HCT116 (cell line): ENCODE results near the gene PXYLP1. TPM values are rescaled to one million over a fixed set of nuclear protein-coding genes. Genes with fewer than 3 reads are reported as not detected.

Experiments
- ATAC-seq: fragments of 200-7000 bp; cut with Tn5 transposase; 2 replicates; pipeline ENCODE4 v1.9.1; 2020; ENCODE audit warnings: mild to moderate bottlenecking, moderate library complexity
- BruUV-seq: library from RNA; stranded (reverse); fragments of 400-500 nt; replicated peaks from 2 replicates; lab custom pipeline; 2021; lab: Mats Ljungman, UMichigan
- CTCF ChIA-PET: fragments of 300-600 bp; sonication (Branson Sonifier 250); formaldehyde crosslinking; loops from one replicate; lab custom pipeline; 2021; ENCODE audit warnings: antibody characterized with exemption; lab: Charles Lee
- POLR2A ChIA-PET: fragments of 300-600, 350-600 bp; sonication (Branson Sonifier 250); formaldehyde crosslinking; loops from one replicate; lab custom pipeline; 2021; ENCODE audit warnings: antibody characterized with exemption; lab: Charles Lee
- RAD21 ChIA-PET, 2 experiments: fragments of 300-600 bp; sonication (Branson Sonifier 250); formaldehyde crosslinking; loops; one replicate each; lab custom pipeline; 2023; ENCODE audit warnings: low total read pairs in 2 of 2; ENCODE audit not compliant: uncharacterized antibody in 2 of 2, unreplicated experiment in 2 of 2, low non-redundant PET in 1 of 2; lab: Charles Lee
- DNase-seq: peaks from one replicate; pipeline ENCODE4 v3.0.0-alpha.2; 2010; ENCODE audit warnings: low read depth, low spot score
- H2AFZ ChIP-seq: fragments of 200-600 bp; shearing (Covaris generic), sonication (generic); 2 replicates; pipeline ENCODE4 v1.6.1; 2017; ENCODE audit warnings: low read depth, mixed run types, mixed read lengths, antibody characterized with exemption, low read length; ENCODE audit not compliant: poor library complexity, severe bottlenecking
- H3K27ac ChIP-seq: 2 replicates; pipeline ENCODE4 v1.5.1; 2012; ENCODE audit warnings: low read depth, low read length
- H3K27me3 ChIP-seq: fragments of 200-600 bp; sonication (generic); 2 replicates; pipeline ENCODE4 v1.6.1; 2016; ENCODE audit warnings: mixed run types, low read length, mixed read lengths; ENCODE audit not compliant: insufficient read depth
- H3K36me3 ChIP-seq, 2 experiments: fragments of 200-500 bp in 1 of 2; fragments of 200-600 bp in 1 of 2; sonication (Bioruptor generic) in 1 of 2; sonication (generic) in 1 of 2; 2 replicates each; pipeline versions ENCODE4 v1.5.1 to v1.6.1; 2014 to 2016; ENCODE audit warnings: low read length in 2 of 2, inconsistent platforms in 1 of 2, mixed read lengths in 1 of 2, mixed run types in 1 of 2; ENCODE audit not compliant: insufficient read depth in 2 of 2, control insufficient read depth in 1 of 2
- H3K4me1 ChIP-seq, 2 experiments: fragments of 200-600 bp in 1 of 2; sonication (generic) in 1 of 2; 2 replicates each; pipeline versions ENCODE4 v1.5.1 to v1.6.1; 2012 to 2017; ENCODE audit warnings: low read length in 2 of 2, inconsistent platforms in 1 of 2, mild to moderate bottlenecking in 1 of 2, mixed read lengths in 1 of 2, mixed run types in 1 of 2, moderate library complexity in 1 of 2; ENCODE audit not compliant: insufficient read depth in 2 of 2, control insufficient read depth in 1 of 2
- H3K4me2 ChIP-seq: fragments of 200-600 bp; sonication (generic); 2 replicates; pipeline ENCODE4 v1.6.1; 2017; ENCODE audit warnings: mixed run types, low read length, mixed read lengths
- H3K4me3 ChIP-seq, 2 experiments: fragments of 200-600 bp in 1 of 2; sonication (generic) in 1 of 2; replicated peaks in 1 of 2; 2 replicates each; pipeline ENCODE4 v1.5.1; 2011 to 2016; ENCODE audit warnings: low read length in 2 of 2, control low read depth in 1 of 2, low read depth in 1 of 2, mild to moderate bottlenecking in 1 of 2, mixed read lengths in 1 of 2, mixed run types in 1 of 2
- H3K79me2 ChIP-seq: fragments of 200-600 bp; sonication (generic); 2 replicates; pipeline ENCODE4 v1.6.1; 2017; ENCODE audit warnings: mild to moderate bottlenecking, mixed run types, low read length, moderate library complexity, mixed read lengths; ENCODE audit not compliant: insufficient read depth
- H3K9ac ChIP-seq: fragments of 200-600 bp; sonication (generic); 2 replicates; pipeline ENCODE4 v1.6.1; 2016; ENCODE audit warnings: low read length, mixed read lengths
- H3K9me2 ChIP-seq: fragments of 200-600 bp; sonication (generic), shearing (Covaris generic); 2 replicates; pipeline ENCODE4 v1.6.1; 2017; ENCODE audit warnings: mixed run types, mild to moderate bottlenecking, moderate library complexity; ENCODE audit not compliant: insufficient read depth
- H3K9me3 ChIP-seq, 2 experiments: fragments of 200-500 bp in 1 of 2; fragments of 200-600 bp in 1 of 2; sonication (Bioruptor generic) in 1 of 2; sonication (generic) in 1 of 2; 2 replicates each; pipeline ENCODE4 v1.6.1; 2014 to 2017; ENCODE audit warnings: low read length in 2 of 2, mixed read lengths in 2 of 2, inconsistent platforms in 1 of 2, low read depth in 1 of 2, mild to moderate bottlenecking in 1 of 2, mixed run types in 1 of 2, moderate library complexity in 1 of 2; ENCODE audit not compliant: control insufficient read depth in 1 of 2, insufficient read depth in 1 of 2
- H4K20me1 ChIP-seq: fragments of 200-600 bp; sonication (generic), shearing (Covaris generic); 2 replicates; pipeline ENCODE4 v1.6.1; 2017; ENCODE audit warnings: mixed run types, mild to moderate bottlenecking, moderate library complexity; ENCODE audit not compliant: insufficient read depth
- CEBPB ChIP-seq: IDR thresholded peaks from 2 replicates; pipeline ENCODE4 v1.6.1; 2012; ENCODE audit warnings: low read depth
- EGR1 ChIP-seq: IDR thresholded peaks from 2 replicates; pipeline ENCODE4 v1.6.1; 2012; ENCODE audit warnings: low read depth
- ELF1 ChIP-seq: IDR thresholded peaks from 2 replicates; pipeline ENCODE4 v1.6.1; 2012; ENCODE audit warnings: low read depth, borderline replicate concordance
- EZH2phosphoT487 ChIP-seq: fragments of 200-600 bp; IDR thresholded peaks from 2 replicates; pipeline ENCODE4 v1.6.1; 2018; ENCODE audit warnings: antibody characterized with exemption, borderline replicate concordance
- JUND ChIP-seq: IDR thresholded peaks from 2 replicates; pipeline ENCODE4 v1.6.1; 2012
- POLR2AphosphoS5 ChIP-seq: IDR thresholded peaks from 2 replicates; pipeline ENCODE4 v1.6.1; 2011; ENCODE audit warnings: mild to moderate bottlenecking, low read depth, low read length, moderate library complexity
- RAD21 ChIP-seq: IDR thresholded peaks from 2 replicates; pipeline ENCODE4 v1.6.1; 2012; ENCODE audit warnings: low read depth, mild to moderate bottlenecking
- SIN3A ChIP-seq: IDR thresholded peaks from 2 replicates; pipeline ENCODE4 v1.6.1; 2012; ENCODE audit warnings: low read depth
- TCF7L2 ChIP-seq: IDR thresholded peaks from 2 replicates; pipeline ENCODE4 v1.7.0; 2011; ENCODE audit warnings: borderline replicate concordance, inconsistent platforms; ENCODE audit not compliant: insufficient read depth, insufficient read length; ENCODE audit errors: extremely low read depth
- YY1 ChIP-seq: IDR thresholded peaks from 2 replicates; pipeline ENCODE4 v1.6.1; 2011; ENCODE audit warnings: low read length, low read depth, moderate library complexity, mild to moderate bottlenecking; ENCODE audit not compliant: insufficient replicate concordance; ENCODE audit errors: extremely low read depth
- intact Hi-C: fragments of 100-400 bp; cut with micrococcal nuclease; formaldehyde crosslinking; loops from 2 replicates; pipeline ENCODE4 v1.10.0; 2022
- total RNA-seq: library from RNA; stranded (reverse); gene quantifications from one replicate; pipeline ENCODE4 v1.2.1, GENCODE V29; 2021; ENCODE audit not compliant: unreplicated experiment
- TF ChIP-seq, protein P1 (sequence below): IDR thresholded peaks from 2 replicates; pipeline ENCODE4 v1.6.1; 2012
- TF ChIP-seq, protein P2 (sequence below): IDR thresholded peaks from 2 replicates; pipeline ENCODE4 v1.6.1; 2011; ENCODE audit warnings: mild to moderate bottlenecking, low read length, moderate library complexity; ENCODE audit not compliant: insufficient replicate concordance; ENCODE audit errors: extremely low read depth

PXYLP1 gene
- total RNA-seq, 1 experiment from 2014 or later, result 15.3 TPM

DNA sequence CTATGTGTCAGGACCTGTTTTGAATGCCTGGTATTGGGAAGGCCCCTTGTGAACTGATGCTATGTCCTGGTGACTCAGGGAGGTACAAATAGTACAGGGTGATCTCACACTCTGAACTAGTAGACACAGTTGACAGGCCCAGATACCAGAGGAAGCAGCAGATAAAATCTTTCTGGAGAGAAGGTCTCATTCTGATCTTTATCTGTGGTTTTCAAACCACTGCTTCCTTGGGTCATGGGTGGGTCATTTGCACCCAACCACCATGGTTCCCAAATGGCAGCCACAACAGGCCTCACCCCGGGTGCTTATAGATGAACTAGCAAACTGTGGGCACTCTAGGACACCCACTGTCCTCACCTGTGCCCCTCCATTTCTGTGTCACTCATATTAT, 43.4 kb downstream of the PXYLP1 start:
- H3K27ac ChIP-seq, result no peak overlapping the region
- no peaks in the 10 kb centered on the region for H3K4me1 ChIP-seq
- no peak overlapping the region for H3K4me2 ChIP-seq
- H3K9me2 ChIP-seq, result no peaks in the 10 kb centered on the region
- H3K79me2 ChIP-seq, result no peaks in the 10 kb centered on the region
- H2AFZ ChIP-seq, result no peak overlapping the region
- H3K9me3 ChIP-seq, result no peaks in the 10 kb centered on the region
- RAD21 ChIA-PET, result no interaction called here
- no peaks in the 10 kb centered on the region for H3K36me3 ChIP-seq
- POLR2A ChIA-PET, result no interaction called here
- no peak for DNase-seq
- TF ChIP-seq TCF7L2 (no peak), POLR2AphosphoS5 (no peak), EZH2phosphoT487 (no peak), ELF1 (no peak), EGR1 (no peak), RAD21 (no peak), YY1 (no peak), CEBPB (no peak), SIN3A (no peak), JUND (no peak)
- TF ChIP-seq, protein P1, sequence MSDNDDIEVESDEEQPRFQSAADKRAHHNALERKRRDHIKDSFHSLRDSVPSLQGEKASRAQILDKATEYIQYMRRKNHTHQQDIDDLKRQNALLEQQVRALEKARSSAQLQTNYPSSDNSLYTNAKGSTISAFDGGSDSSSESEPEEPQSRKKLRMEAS, result no peak
- TF ChIP-seq, protein P2, sequence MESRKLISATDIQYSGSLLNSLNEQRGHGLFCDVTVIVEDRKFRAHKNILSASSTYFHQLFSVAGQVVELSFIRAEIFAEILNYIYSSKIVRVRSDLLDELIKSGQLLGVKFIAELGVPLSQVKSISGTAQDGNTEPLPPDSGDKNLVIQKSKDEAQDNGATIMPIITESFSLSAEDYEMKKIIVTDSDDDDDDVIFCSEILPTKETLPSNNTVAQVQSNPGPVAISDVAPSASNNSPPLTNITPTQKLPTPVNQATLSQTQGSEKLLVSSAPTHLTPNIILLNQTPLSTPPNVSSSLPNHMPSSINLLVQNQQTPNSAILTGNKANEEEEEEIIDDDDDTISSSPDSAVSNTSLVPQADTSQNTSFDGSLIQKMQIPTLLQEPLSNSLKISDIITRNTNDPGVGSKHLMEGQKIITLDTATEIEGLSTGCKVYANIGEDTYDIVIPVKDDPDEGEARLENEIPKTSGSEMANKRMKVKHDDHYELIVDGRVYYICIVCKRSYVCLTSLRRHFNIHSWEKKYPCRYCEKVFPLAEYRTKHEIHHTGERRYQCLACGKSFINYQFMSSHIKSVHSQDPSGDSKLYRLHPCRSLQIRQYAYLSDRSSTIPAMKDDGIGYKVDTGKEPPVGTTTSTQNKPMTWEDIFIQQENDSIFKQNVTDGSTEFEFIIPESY, result no peak
- CTCF ChIA-PET, result no interaction called here
- no peaks in the 10 kb centered on the region for H3K27me3 ChIP-seq
- intact Hi-C loops, result loop anchor here (5.0 kb wide), 1 partner anchor 263 kb away; no protein-coding TSS in a partner anchor
- no TSS peak for BruUV-seq
- H3K9ac ChIP-seq, result no peak overlapping the region
- ATAC-seq, result no peak
- H4K20me1 ChIP-seq, result no peaks in the 10 kb centered on the region
- H3K4me3 ChIP-seq, result no peak overlapping the region
